ENCODE data around the gene DUOX2.
"Not testable (repeated sequence)": the region's sequence is repeated elsewhere in the genome, so short reads cannot be mapped to it uniquely, and the experiment has no call there.

The DUOX2 gene

GRCh38 chr15:45111390-45112142 lies 2.4 kb downstream of the DUOX2 start:
- TF ChIP-seq CTCF (IDR thresholded peaks at IDR 0.05; ENCODE audit: low read depth, low read length) = no peak
- no peak for DNase-seq (ENCODE audit: low read depth, low spot score)
- H3K4me3 ChIP-seq (ENCODE audit: low read depth, low read length) = no peak overlapping the region
- in situ Hi-C loops (cut with HindIII; ENCODE audit: low sequenced_read_pairs) = no loop called here

GRCh38 chr15:45110256-45110820 lies 3.6 kb downstream of the DUOX2 start:
- peak; percentile 28 for TF ChIP-seq CTCF (IDR thresholded peaks at IDR 0.05; ENCODE audit: low read depth, low read length)
- in situ Hi-C loops (cut with HindIII; ENCODE audit: low sequenced_read_pairs) = no loop called here
- no peak overlapping the region for H3K4me3 ChIP-seq (ENCODE audit: low read depth, low read length)
- no peak for DNase-seq (ENCODE audit: low read depth, low spot score)

- DNase-seq (ENCODE audit: low read depth, low spot score) = no peak
- TF ChIP-seq CTCF (IDR thresholded peaks at IDR 0.05; ENCODE audit: low read depth, low read length) = no peak
- H3K4me3 ChIP-seq (ENCODE audit: low read depth, low read length) = no peak overlapping the region
- in situ Hi-C loops (cut with HindIII; ENCODE audit: low sequenced_read_pairs) = no loop called here
Measured at GRCh38 chr15:45107941-45108630, 5.9 kb downstream of the DUOX2 start.

GRCh38 chr15:45106002-45106790 lies 7.8 kb downstream of the DUOX2 start:
- TF ChIP-seq CTCF (IDR thresholded peaks at IDR 0.05; ENCODE audit: low read depth, low read length) = no peak
- in situ Hi-C loops (cut with HindIII; ENCODE audit: low sequenced_read_pairs) = no loop called here
- H3K4me3 ChIP-seq (ENCODE audit: low read depth, low read length) = no peak overlapping the region
- DNase-seq (ENCODE audit: low read depth, low spot score) = no peak

- in situ Hi-C loops (cut with HindIII; ENCODE audit: low sequenced_read_pairs) = no loop called here
- H3K4me3 ChIP-seq (ENCODE audit: low read depth, low read length) = no peak overlapping the region
- TF ChIP-seq CTCF (IDR thresholded peaks at IDR 0.05; ENCODE audit: low read depth, low read length) = no peak
- DNase-seq (ENCODE audit: low read depth, low spot score) = no peak
Measured at GRCh38 chr15:45105586-45105985, 8.4 kb downstream of the DUOX2 start.

GRCh38 chr15:45104170-45104569 lies 9.8 kb downstream of the DUOX2 start:
- in situ Hi-C loops (cut with HindIII; ENCODE audit: low sequenced_read_pairs); DNase-seq (ENCODE audit: low read depth, low spot score); H3K4me3 ChIP-seq (ENCODE audit: low read depth, low read length): not testable (repeated sequence)
